HuH-7.5 (cell line): ENCODE data around the gene HFM1.

ENCODE experiments used
- DNase-seq: peaks from one replicate; pipeline ENCODE4 v3.0.0; 2011; ENCODE audit warnings: low spot score

HFM1 gene

DNA sequence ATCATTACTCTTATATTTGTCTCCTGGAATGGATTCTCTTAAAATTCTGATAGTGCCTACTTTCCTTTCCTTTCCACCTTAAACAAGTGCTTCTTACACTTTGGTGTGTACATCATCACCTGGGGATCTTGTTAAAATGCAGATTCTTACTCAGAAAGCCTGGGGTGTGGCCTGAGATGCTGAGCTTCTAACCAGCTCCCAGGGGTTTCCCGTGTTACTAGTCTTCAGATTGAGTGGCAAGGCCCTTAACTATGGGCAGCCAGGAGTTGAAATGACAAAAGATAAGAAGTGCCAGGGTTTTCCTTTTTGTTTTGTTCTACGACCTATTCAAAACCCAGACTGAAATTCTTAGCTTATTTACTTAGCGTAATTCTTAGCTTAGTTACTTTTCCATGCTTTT, 159.2 kb downstream of the HFM1 start:
- DNase-seq, result no peak

DNA sequence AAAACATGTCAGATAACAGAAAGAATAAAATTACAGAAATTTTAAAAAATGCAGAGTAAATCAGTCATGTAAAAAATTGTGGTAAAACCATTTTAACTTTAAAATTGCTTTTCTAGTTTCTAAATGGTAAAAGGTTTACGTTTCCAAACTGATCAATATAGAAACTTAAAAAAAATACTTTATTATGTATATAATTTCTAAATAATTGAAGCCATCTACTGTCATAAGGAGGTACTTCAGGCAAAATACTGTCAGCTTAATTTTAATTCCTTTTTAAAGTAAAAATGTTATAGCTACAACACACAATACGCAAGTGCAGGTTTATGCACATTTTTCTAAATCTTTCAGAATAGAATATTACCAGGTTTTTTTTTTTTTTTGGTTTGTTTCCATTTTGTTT, 159.9 kb downstream of the HFM1 start:
- DNase-seq, result no peak

DNA sequence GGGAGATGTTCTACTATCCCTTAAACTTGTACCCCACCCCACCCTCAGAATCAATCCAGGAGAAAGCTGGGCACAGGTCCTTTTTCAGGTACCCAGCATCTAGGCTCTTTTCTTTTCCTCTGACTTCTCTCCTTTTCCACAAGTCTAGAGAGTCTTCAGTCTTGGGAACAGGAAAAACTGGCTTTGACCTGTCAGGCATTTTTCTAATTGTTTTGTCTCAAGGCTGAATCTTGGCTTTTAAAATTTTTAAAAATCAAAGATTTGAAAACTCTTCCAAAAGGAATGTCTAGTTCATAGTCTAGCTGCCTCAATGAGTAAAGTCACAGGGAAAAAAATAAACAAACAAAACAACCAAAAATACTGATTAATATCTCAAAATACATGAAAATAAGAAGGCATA, 161.5 kb downstream of the HFM1 start:
- DNase-seq, result no peak

DNA sequence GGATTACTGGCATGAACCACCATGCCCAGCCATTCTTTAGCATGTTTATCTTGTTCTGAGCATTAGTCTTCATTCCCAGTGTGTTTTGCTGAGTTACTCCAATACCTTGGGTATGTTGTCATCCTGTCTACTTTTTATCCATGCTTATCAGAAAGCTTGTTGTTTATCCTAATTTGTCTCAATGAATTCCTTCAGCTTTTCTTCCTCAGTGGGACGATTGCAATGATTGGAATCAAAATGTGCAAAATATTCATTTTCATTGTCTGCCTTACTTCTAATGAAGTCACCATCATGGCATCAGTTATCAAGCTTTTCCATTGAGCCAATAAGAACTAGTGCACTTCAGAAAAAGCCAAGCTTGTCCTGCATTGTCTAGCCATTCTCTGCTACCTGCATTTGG, 170.5 kb downstream of the HFM1 start:
- DNase-seq, result no peak

DNA sequence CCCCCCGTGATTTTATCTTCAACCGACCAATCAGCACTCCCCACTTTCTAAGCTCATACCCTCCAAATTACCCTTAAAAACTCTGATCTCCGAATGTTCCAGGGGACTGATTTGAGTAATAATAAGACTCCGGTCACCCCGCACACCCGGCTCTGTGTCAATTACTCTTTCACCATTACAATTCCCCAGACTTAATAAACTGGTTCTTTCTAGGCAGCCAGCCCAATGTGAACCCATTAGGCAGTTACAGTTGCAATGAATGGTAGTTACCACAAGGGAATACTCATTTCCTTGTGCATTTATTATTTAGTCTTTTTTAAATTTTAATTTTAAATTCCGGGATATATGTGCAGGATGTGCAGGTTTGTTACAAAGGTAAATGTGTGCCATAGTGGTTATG, 177.9 kb downstream of the HFM1 start:
- DNase-seq, result no peak

DNA sequence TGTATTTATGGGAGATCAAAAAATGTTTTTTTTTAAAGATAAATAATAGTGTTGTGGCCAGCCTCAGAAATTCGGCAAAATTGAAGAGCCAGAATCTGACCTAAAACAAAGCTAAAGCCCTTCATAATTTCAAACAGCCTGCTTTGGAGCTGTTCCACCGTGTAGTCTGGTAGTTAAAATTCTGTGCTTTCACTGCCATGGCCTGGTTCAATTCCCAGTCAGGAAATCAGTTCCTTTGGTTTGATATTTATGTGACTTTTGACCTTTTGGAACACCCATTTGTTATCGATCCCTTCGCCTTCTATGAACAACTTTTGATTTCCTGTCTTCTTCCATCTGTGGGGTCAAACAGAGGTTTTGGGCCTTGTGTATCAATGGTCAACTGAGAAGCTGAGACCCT, 179.8 kb downstream of the HFM1 start:
- DNase-seq, result no peak

DNA sequence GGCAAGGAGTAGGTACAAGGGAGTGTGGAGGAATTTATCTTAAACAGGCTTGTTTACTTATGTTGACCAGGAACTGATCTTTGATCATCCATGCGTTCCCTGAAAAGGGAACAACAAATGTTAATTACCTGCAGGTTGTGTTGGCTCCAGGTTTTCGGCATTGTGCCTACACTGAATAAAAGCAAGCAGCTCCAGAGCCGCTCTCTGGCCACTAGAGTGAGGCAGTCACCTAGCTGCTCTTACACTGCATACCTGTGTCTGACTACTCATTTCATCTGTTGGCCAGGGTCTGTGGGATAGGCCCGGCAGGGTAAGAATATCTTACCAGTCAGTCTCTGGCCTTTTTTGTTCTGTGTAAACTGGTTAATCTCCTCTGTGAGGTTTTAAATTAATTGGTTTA, 183.6 kb downstream of the HFM1 start:
- DNase-seq, result no peak

DNA sequence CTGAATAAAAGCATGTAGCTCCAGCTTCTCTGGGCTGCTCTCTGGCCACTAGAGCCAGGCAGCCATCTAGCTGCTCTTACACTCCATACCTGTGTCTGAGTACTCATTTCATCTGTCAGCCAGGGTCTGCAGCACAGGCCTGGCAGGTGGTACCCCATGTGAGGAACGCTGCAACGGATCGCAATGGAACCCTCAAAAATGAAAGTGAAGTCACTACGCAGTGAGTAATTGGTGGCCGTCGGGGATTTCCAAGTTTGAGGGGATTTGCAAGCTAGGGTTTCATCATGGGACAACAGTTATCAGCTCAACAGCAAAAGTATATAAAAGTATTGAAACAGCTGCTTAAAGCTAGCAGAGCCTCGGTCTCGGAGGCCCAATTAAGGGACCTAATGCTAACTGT, 186.7 kb downstream of the HFM1 start:
- DNase-seq, result no peak
